Hindlimb muscle (tissue), 1 donor: Measurements from ENCODE around the gene GPR146. TPM values are rescaled to one million over a fixed set of nuclear protein-coding genes. Genes with fewer than 3 reads are reported as not detected.
"Not testable (repeated sequence)": the region's sequence is repeated elsewhere in the genome, so short reads cannot be mapped to it uniquely, and the experiment has no call there.

ENCODE experiments used
- DNase-seq: peaks from one replicate; pipeline ENCODE4 v3.0.0-alpha.2; 2013
- polyA plus RNA-seq: library from polyadenylated mRNA; unstranded; fragments of 120-200 nt; gene quantifications from one replicate; pipeline ENCODE4 v1.2.1, GENCODE V29; 2013; ENCODE audit not compliant: insufficient read length

The GPR146 gene, protein sequence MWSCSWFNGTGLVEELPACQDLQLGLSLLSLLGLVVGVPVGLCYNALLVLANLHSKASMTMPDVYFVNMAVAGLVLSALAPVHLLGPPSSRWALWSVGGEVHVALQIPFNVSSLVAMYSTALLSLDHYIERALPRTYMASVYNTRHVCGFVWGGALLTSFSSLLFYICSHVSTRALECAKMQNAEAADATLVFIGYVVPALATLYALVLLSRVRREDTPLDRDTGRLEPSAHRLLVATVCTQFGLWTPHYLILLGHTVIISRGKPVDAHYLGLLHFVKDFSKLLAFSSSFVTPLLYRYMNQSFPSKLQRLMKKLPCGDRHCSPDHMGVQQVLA
- polyA plus RNA-seq: 6.2 TPM

DNA sequence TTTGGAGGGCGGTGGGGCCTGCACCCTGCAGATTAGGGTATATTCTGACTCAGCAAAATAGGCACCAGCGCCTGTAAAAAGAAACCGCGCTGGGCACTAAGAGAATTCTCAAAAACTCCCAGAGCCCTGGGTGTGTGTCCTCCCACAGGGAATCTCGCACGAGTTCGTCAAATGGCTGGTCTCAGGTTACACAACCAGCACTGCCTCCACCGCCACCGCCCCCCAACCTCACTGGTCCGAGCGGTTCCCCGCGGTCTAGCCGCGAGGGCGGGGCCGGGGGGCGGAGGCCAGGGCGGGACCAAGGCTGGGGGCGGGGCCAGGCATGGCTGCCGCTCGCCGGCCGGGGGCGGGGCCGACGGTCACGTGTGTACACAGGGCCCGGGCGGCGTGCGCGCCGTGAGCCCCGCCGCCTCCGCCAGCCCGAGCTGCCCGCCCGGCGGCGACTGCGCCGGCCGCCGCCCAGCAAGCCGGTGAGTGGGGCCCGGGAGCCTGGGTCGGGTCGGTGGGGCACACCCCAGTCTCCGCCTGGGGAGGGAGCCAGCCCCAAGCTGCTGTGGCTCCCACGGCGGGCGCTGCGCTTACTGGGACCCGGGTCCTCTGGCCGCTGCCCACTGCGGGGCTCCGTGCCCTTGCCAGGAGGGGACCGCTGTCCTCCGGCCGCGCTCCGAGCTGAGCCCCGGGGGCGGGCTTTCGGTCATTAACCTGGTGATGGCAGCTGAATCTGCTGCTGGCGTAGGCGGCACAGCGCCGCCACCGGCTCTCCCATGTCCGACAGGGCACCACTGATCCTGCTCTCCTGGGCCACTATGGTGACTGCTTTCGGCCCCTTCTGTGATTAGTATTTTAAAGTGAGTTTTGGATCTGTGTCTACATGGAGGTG, at the start of gene GPR146:
Gene GPR146 (plus strand): TSS at position 358 of the 880 bp plus-strand sequence. CDS start 12,970 bp downstream, outside the sequence.
- DNase-seq: peak; percentile 92

DNA sequence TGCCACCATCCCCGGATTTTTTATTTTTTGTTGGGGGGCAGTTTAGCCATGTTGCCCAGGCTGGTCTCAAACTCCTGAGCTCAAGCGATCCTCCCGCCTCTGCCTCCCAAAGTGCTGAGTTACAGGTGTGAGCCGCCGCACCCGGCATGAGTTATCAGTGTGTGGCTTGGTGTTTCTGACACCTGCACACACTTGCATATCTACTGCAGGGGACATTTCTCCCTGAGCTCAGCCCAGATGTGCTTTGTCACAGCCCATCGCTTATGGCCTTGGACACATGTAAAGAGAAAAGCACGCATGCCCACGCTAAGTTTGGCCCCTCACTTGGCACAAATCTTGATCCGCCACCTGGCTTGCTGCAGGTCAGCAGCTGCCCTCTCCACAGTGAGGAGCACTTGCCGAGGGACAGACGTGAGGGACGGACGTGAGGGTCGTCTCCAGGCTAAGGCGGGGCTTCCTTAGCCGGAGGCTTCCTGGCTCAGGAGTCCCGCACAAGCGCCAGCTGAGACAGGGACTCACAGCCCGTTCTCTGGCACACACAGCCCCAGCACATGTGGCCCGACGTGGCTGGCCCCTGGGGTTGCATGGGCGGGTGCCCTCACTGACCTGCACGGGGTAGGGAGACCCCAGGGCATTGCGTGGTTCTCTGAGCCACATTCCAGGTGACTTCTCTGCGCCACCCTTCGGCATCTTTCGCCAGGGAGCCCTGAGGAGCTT, 49.6 kb upstream of the GPR146 start:
- no peak for DNase-seq

DNA sequence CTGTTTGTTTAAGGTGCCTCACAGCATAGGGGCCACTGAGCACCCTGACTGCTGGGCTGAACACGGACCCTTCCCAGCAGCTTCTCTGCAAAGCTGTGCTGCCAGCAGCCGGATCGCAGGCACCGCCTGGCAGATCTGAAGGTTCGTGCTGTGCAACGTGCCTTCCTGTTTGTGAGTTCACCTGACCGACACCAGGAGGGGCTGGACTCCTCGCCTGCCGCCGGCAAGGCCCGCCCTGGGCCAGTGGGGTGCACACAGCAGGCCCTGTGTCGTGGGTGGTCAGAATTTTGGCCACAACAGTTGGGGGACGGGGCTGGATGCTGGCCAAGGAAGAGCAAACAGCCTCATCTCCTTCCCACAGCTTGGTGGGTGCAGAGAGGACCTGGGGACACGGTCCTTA, 48.8 kb upstream of the GPR146 start:
- DNase-seq: no peak

DNA sequence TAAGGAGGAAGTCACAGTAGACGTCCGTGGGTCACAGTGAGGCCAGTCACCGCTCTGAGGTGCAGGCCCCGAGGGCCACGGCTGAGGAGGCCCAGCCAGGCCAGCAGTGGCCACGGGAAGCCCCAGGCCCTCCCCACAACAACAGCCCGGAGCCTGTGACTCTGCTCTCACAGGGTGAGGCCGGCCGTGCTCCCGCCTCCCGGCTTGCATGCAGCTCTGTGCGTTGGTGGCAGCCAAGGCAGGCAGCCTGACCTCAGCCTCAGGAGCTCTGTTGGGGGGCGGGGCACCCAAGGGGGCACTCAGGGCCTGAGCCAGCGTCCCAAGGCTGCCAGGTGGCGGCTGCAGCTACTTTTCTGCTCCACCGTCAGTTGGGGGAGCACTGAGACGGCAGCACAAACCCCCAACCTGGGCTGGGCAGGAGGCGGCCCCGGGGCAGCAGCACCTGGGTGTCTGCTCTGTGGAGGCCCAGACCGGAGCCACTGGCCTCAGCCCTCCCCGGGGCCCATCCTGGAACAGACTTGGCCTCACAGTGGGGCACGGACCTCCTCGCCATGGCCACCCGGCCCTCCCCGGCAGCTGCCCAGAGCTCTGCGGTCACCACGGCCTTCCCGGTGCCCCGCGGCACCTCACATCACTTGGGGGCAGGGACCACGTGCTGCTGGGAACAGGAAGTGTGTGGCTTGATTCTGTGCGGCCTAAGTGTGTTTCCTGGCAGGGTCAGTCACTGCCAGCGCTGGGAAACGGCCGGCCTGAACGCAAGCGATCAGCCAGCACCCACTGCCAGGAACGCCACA, 48.1 kb upstream of the GPR146 start:
- no peak for DNase-seq

DNA sequence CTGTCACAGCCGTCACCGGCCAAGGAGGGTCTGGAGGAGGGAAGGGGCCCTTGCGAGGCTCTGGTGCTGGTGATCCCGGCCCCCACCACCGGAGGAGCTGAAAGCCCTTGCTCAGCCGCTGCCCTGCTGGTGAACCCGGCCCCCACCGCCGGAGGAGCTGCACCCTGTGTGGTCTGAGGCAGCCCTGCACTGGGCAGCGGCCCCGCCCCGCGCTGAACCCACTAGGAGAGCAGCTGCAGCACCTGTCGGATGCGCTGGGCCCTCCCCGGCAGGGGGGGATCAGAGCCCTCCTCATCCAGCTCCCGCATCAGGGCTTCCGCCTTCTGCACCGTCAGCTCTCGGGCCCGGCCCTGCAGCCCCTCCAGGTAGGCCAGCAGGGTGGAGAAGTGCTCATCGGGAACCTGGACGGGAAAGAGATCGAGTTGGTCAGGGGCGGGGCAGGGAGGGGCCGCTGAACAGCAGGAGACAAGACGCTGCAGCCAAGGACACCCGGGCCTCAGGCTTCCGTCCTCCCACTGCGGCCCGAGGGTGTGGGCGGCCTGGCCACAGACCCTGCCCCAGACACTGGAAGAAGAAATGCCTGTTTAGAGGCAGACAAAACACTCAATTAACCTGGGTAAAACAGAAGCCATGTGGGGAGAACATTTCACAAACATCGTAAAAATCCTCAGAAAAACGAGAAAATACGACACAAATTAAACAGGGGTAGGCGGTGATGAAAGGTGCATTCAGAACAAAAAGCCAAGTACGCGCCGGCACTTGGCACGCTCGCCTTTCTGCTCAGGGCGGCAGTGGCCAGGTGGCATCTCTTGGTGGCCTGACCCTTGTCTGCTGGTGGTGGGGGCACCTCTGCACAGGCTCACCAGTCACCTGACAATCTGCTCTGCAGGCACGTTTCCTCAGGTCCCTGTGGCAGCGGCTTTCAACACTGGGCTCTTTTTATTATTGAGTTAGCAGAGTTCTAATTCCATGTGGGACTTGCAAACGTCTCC, 46.6 kb upstream of the GPR146 start:
- no peak for DNase-seq

DNA sequence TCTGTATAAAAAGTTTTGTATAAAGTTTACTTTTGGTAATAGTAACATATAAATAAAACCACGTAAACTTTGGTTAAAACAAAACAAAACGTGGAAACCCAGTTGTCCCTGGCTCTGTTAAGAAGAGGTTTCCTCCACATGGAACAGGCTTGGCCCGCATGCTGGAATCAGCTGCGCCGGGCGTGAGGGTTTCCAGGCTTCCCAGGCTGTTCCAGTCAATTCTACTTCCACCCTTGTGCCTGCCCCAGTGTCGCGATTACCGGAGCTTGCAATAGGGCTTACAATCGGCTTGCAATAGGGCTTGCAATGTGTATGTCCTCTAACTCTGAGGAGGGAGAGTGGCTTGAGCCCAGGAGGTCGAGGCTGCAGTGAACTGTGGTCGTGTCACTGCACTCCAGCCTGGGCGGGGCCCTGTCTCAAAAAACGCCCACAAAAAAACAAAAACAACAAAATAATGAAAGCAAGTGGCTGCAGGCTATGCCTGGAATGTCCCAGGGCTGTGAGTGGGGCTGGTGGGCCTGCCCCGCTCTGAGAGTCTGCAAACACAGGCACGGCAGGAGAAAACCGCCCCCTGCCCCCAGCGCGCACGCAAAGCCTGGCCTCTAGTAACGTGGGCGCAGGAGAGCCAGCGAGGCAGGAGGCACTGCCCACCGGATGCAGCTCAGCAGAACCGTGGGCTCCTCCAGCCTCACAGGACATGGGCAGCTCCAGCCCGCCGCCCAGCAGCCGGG, 45.0 kb upstream of the GPR146 start:
- no peak for DNase-seq

DNA sequence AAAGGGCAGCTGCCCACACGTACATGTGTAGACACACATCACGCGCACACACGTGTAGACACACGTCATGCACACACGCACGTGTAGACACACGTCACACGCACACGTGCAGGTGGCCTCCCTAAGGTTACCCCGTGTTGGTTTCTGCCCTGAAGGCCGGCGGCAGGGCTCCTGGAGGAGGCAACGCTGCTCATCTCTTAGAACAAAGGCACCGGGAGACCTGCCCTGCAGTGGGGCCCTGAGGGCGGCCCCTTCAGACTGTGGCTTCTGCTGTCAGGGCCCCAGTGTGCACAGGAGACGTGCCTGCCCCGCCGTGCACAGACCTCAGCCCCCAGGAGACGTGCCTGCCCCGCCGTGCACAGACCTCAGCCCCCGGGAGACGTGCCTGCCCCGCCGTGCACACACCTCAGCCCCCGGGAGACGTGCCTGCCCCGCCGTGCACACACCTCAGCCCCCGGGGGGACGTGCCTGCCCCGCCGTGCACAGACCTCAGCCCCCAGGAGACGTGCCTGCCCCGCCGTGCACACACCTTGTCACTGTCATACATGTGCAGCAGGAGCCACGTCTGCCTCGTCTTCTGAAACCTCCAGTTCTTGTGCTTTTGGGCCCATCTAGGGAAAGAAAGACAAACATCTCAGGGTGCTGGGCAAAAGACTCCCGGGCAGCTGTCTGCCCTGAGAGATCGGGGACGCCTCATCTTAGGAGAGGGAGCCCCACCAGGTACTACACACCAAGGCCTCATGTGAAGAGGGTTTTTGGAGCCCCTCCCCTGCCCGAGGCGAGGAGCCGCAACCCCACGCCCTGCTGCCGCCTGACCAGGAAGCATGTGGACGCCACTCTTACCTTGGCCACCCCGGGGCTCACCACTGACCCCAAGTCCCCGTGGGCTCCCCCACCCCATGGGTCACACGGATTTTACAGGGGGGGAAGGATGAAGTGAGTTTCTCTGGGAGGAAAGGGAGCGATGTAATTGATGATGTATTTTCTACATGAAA, 44.1 kb upstream of the GPR146 start:
- DNase-seq: no peak

DNA sequence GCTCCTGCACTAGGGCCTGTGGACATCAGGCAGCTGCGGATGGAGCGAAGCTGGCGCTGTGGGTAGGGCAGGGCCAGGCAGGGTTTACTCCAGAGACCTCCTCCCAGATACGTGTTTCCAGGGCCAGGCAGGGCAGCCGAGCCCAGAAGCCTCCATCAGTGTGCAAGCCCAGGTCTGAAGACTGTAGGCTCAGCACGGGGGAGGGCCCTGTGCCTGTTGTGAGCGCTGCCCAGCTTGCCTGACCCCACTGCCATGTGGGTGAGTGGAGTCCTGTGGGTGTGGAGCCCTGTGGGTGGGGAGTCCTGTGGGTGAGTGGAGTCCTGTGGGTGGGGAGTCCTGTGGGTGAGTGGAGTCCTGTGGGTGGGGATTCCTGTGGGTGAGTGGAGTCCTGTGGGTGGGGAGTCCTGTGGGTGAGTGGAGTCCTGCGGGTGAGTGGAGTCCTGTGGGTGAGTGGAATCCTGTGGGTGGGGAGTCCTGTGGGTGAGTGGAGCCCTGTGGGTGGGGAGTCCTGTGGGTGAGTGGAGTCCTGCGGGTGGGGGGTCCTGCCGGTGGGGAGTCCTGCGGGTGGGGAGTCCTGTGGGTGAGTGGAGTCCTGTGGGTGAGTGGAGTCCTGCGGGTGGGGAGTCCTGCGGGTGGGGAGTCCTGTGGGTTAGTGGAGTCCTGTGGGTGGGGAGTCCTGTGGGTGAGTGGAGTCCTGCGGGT, 43.1 kb upstream of the GPR146 start:
- not testable (repeated sequence) for DNase-seq

DNA sequence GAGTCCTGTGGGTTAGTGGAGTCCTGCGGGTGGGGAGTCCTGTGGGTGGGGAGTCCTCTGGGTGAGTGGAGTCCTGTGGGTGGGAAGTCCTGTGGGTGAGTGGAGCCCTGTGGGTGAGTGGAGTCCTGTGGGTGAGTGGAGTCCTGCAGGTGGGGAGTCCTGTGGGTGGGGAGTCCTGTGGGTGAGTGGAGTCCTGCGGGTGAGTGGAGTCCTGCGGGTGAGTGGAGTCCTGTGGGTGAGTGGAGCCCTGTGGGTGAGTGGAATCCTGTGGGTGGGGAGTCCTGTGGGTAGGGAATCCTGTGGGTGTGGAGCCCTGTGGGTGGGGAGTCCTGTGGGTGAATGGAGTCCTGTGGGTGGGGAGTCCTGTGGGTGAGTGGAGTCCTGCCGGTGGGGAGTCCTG, 42.3 kb upstream of the GPR146 start:
- not testable (repeated sequence) for DNase-seq

DNA sequence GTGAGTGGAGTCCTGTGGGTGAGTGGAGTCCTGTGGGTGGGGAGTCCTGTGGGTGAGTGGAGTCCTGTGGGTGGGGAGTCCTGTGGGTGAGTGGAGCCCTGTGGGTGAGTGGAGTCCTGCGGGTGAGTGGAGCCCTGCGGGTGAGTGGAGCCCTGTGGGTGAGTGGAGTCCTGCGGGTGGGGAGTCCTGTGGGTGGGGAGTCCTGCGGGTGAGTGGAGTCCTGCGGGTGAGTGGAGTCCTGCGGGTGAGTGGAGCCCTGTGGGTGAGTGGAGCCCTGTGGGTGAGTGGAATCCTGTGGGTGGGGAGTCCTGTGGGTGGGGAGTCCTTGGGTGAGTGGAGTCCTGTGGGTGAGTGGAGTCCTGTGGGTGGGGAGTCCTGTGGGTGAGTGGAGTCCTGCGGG, 41.9 kb upstream of the GPR146 start:
- not testable (repeated sequence) for DNase-seq

DNA sequence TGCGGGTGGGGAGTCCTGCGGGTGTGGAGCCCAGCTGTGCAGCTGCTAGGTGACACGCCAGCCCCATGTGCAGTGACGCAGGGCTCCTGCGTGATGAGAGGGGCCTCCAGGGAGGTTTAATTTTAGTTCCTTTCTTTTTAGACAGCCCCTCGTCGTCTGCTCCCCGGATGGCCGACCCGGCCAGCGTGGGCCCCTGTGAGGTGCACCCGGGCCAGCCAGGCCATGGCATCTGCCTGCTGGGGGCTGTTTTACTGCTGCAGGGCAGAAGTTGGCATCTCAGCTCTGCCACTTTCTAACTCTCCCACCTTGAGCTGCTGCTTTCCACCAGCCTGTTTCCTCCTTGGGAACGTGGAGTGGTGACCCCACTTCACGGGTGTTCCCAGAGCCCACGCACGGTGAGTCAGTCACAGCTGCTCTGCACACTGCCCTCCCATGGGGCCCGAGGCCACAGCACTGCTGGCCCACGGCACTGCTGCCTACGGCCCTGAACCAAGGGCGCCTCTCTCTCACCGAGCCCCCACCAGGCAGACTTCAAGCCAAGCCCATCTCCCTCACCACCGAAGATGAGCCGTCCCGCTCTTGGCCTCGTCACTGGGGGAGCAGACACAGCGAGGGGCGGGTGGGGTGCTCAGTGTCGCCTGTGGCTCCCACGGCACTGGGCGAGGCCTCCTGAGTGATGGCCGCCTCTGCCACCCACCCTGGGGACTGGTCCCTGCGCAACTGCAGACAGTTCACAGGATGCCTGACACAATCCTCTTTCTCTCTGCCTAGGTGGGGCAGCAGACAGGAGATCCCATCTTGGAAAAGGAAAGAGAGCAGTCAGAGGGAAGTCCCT, 40.1 kb upstream of the GPR146 start:
- no peak for DNase-seq

DNA sequence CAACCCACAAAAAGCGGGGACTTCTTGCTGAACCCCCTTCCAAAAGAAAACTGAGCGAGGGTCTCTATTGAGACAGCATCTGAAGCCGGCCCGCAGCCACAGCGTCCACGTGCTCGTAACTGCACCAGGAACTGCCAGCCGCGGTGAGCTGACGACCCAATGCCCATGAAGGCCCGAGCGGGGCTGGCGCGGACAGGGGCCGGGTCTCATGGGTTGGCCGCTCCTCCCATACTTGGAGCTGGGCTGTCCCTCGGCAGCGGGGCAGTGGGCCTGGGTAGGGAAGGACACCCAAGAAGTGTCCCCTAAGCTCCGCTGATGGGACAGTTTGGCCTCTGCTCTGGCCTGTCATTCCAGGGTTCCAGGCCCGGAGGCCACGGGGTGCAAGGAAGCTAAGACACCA, 39.0 kb upstream of the GPR146 start:
- DNase-seq: no peak

DNA sequence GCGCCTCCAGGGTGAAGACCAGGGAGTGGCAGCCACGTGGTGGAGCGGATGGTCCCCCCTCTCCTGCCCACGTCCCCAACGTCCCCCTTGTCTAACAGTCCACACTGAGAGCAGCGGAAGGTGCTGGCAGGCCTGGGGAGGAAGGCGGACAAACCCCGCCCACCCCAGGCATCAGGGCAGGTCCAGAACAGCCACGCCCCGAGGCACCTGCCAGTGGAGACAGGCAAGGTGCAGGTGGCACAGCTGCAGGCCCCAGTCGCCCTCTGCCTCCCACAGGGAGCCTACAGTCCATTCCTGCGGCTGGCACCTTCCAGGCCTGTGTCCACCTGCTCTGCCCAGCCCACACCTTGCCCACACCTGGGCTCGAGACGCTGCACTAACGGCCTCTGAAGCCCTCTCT, 36.4 kb upstream of the GPR146 start:
- DNase-seq: no peak

DNA sequence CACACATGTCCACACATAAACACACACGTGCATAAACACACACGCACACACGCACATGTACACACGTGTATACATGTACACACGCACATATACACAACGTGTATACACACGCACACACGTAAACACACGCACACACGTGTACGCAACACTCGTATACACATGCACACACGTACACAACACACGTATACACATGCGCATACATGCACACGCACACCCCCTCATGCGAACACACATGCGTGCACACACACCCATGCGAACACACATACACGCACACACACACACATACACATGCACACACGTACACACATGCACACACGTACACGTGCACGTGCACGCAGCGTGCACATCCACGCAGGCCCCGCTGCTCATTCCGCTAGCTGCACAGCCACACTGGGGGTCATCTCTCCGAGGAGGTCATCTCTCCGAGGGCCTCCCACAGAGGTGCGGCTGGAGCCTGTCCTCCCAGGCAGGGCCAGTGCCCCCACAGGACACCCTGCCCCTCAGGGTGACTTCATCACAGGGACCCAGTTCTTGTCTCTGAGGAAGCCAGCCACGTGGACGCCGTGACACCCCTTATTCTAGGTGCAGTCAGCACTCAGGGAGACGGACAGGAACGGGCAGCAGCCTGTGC, 35.5 kb upstream of the GPR146 start:
- DNase-seq: no peak

DNA sequence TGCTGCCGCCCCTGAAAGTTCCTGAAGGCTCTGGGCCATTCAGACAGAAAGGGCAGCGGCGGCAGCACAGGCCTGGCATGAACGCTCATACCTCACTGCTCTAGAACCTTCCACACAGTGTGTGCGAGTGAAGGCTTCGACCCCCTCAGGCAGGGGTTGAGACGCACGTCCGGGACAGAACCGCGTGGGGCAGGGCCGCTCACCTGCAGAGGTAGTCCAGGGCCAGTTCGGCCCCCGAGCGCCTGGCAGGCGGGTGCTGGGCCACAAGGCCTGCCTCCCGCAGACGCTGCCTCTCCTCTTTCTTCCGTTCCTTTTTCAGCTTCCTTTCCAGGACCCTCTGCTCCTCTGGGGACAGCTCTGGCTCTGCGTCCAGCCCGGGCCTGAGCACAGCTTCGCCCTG, 34.6 kb upstream of the GPR146 start:
- no peak for DNase-seq

DNA sequence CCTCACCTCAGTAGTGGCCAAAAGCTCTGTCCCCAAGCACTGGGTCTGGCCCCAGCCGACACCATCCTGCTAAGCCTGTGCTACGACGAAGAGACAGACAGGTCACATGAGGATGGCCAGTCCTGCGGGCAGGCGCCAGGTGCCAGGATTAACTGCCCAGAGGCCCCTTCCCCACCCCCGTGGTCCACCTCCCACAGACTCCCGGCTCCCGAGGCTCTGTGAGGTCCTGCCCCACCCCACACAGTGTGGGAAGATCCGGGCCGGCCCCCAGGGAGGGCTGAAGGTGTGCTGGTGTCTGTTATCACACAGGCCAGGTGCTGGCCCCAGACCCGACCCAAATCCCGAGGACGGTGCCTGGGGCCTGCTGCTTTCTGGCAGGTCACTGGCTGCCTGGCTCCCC, 34.1 kb upstream of the GPR146 start:
- DNase-seq: no peak
